GM12892 (cell line): ENCODE measurements around the gene DENND2C.

Experiments
- POLR2A ChIP-seq: IDR thresholded peaks from 2 replicates; pipeline ENCODE4 v1.6.1; 2011; ENCODE audit warnings: low read depth, low read length, control low read depth
- POLR2AphosphoS5 ChIP-seq: IDR thresholded peaks from 2 replicates; pipeline ENCODE4 v1.6.1; 2011; ENCODE audit warnings: low read depth, low read length, control low read depth

GRCh38 chr1:114668373-114668772, 1.5 kb downstream of the DENND2C start:
- TF ChIP-seq POLR2A (no peak), POLR2AphosphoS5 (no peak)
